Stimulated activated CD8-positive, alpha-beta memory T cell treated with anti-CD3 and anti-CD28 coated beads, Interleukin-4, amount 100 ng/mL, for 4 hours (primary cell): ENCODE measurements around the gene KRT31.
"Not testable (repeated sequence)": the region's sequence is repeated elsewhere in the genome, so short reads cannot be mapped to it uniquely, and the experiment has no call there.

ENCODE experiments used
- DNase-seq, 2 donors: peaks; one replicate each; pipeline ENCODE4 v3.0.0-alpha.2; 2020; ENCODE audit warnings: low read depth in 2 of 2, low spot score in 1 of 2

Gene KRT31

GRCh38 chr17:41396996-41397660 lies at the start of gene KRT31:
Gene KRT31 (minus strand): TSS chr17:41397608. CDS start chr17:41397539, 69 bp downstream.
- no peak for DNase-seq

GRCh38 chr17:41446806-41447205 lies 49.4 kb upstream of the KRT31 start:
- DNase-seq, result no peak

- DNase-seq, result no peak
These were observed 47.2 kb upstream of the KRT31 start for GRCh38 chr17:41444640-41445039.

- no peak for DNase-seq
These were observed 46.8 kb upstream of the KRT31 start for GRCh38 chr17:41444186-41444585.

GRCh38 chr17:41442739-41443138 lies 45.3 kb upstream of the KRT31 start:
- DNase-seq, result no peak

GRCh38 chr17:41440531-41441033 lies 43.2 kb upstream of the KRT31 start, which contains the start of gene KRT38:
Gene KRT38 (minus strand): TSS chr17:41440983. CDS start chr17:41440921, 62 bp downstream.
- no peak for DNase-seq

GRCh38 chr17:41439375-41439774 lies 42.0 kb upstream of the KRT31 start:
- DNase-seq, result no peak

GRCh38 chr17:41437769-41438168 lies 40.4 kb upstream of the KRT31 start:
- no peak for DNase-seq

GRCh38 chr17:41437254-41437653 lies 39.8 kb upstream of the KRT31 start:
- no peak for DNase-seq

- no peak for DNase-seq
These were observed 37.0 kb upstream of the KRT31 start for GRCh38 chr17:41434415-41434814.

GRCh38 chr17:41434005-41434404 lies 36.6 kb upstream of the KRT31 start:
- DNase-seq, result no peak

GRCh38 chr17:41433586-41433985 lies 36.2 kb upstream of the KRT31 start:
- DNase-seq, result no peak

- DNase-seq, result not testable (repeated sequence)
These were observed 33.0 kb upstream of the KRT31 start for GRCh38 chr17:41430376-41430775.

GRCh38 chr17:41429667-41430066 lies 32.3 kb upstream of the KRT31 start:
- no peak for DNase-seq

- DNase-seq, result no peak
These were observed 31.3 kb upstream of the KRT31 start for GRCh38 chr17:41428591-41429291.

- DNase-seq, result no peak
These were observed 26.8 kb upstream of the KRT31 start, which contains the start of gene KRT37 for GRCh38 chr17:41424111-41424635. Gene KRT37 (minus strand): TSS chr17:41424585. CDS start chr17:41424523, 62 bp downstream.

GRCh38 chr17:41422586-41422985 lies 25.2 kb upstream of the KRT31 start:
- DNase-seq, result not testable (repeated sequence)

GRCh38 chr17:41421617-41422016 lies 24.2 kb upstream of the KRT31 start:
- DNase-seq, result no peak

- no peak for DNase-seq
These were observed 23.7 kb upstream of the KRT31 start for GRCh38 chr17:41421116-41421515.

GRCh38 chr17:41420134-41420533 lies 22.7 kb upstream of the KRT31 start:
- no peak for DNase-seq

GRCh38 chr17:41419716-41420115 lies 22.3 kb upstream of the KRT31 start:
- DNase-seq, result no peak
